Mucosa of rectum (tissue), 2 donors: ENCODE results near the gene KDM2A.

Experiments
- H3K27ac ChIP-seq, 2 donors: one replicate each; pipeline ENCODE4 v1.7.0; 2013; ENCODE audit warnings: inconsistent platforms in 2 of 2, low read depth in 2 of 2, low read length in 2 of 2
- H3K27me3 ChIP-seq, 2 donors: one replicate each; pipeline ENCODE4 v1.7.0; 2013; ENCODE audit warnings: low read length in 2 of 2; ENCODE audit not compliant: control insufficient read depth in 2 of 2, insufficient read depth in 2 of 2
- H3K36me3 ChIP-seq, 2 donors: one replicate each; pipeline ENCODE4 v1.7.0; 2013; ENCODE audit warnings: low read length in 2 of 2; ENCODE audit not compliant: control insufficient read depth in 2 of 2, insufficient read depth in 2 of 2
- H3K4me1 ChIP-seq, 2 donors: one replicate each; pipeline ENCODE4 v1.7.0; 2013; ENCODE audit warnings: low read length in 2 of 2, mild to moderate bottlenecking in 1 of 2; ENCODE audit not compliant: control insufficient read depth in 2 of 2, insufficient read depth in 2 of 2
- H3K4me3 ChIP-seq, 2 donors: one replicate each; pipeline ENCODE4 v1.7.0; 2013; ENCODE audit warnings: low read length in 2 of 2
- H3K9ac ChIP-seq, 2 donors: one replicate each; pipeline ENCODE4 v1.7.0; 2013; ENCODE audit warnings: low read length in 2 of 2, low read depth in 1 of 2, mild to moderate bottlenecking in 1 of 2
- H3K9me3 ChIP-seq, 2 donors: one replicate each; pipeline ENCODE4 v1.7.0; 2013; ENCODE audit warnings: low read length in 2 of 2; ENCODE audit not compliant: control insufficient read depth in 2 of 2
- donor health status: healthy.
- donor health status: Normal muscosa, but diverticular disease.

Gene KDM2A

DNA sequence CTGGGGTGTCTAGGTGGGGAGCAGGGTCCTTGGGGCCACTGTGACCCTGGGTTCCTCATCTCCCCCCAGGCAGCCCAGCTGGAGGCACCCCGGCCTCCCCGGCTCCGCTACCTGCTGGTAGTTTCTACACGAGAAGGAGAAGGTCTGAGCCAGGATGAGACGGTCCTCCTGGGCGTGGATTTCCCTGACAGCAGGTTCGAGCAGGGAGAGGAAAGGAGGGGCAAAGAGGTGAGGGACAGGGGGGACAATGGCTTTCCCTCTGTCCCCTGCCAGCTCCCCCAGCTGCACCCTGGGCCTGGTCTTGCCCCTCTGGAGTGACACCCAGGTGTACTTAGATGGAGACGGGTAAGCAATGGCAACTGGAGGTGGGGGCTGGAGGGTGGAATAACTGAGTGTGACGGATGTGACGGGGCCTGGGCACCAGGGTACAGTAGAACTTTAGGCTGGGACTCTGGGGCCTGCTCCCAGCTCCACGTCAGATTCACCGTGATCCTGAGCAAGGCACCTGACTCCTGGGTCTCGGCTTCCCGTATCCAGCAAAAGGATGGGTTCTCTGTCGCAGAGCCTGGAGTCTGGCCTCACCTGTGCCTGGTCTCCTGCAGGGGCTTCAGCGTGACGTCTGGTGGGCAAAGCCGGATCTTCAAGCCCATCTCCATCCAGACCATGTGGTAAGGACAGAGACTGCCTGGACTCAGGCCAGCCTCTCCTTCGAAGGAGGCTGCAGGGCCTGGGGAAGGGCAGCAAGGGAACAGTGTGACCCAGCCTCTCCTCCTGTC, 187.9 kb downstream of the KDM2A start:
- Histone ChIP-seq H3K27me3 (no peaks in the 10 kb centered on the region), H3K9me3 (no peaks in the 10 kb centered on the region), H3K4me3 (no peak overlapping the region), H3K36me3 (peaks cover 25 to 37% of the 10 kb centered on the region in 2 donors), H3K4me1 (peaks cover 14 to 28% of the 10 kb centered on the region in 2 donors), H3K9ac (no peak overlapping the region), H3K27ac (no peak overlapping the region)

DNA sequence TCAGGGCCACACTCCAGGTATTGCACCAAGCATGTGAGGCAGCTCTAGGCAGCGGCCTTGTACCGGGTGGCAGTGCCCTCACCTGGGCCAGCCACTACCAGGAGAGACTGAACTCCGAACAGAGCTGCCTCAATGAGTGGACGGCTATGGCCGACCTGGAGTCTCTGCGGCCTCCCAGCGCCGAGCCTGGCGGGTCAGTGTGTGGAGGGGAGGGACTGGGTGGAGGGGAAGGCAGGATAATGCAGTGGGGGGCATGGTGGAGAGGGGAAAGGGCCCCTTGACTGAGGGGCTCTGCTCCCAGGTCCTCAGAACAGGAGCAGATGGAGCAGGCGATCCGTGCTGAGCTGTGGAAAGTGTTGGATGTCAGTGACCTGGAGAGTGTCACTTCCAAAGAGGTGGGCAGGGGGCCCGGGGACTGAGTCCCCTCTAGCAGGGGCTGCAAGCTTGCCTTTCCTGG, 188.5 kb downstream of the KDM2A start:
- Histone ChIP-seq H3K4me1 (peaks cover 15 to 28% of the 10 kb centered on the region in 2 donors), H3K4me3 (no peak overlapping the region), H3K36me3 (peaks cover 25 to 37% of the 10 kb centered on the region in 2 donors)

More for the DNA sequence above, 188.5 kb downstream of the KDM2A start:
- Histone ChIP-seq H3K27me3 (no peaks in the 10 kb centered on the region), H3K27ac (no peak overlapping the region), H3K9ac (no peak overlapping the region), H3K9me3 (no peaks in the 10 kb centered on the region)
